ENCODE results near the gene AKNAD1. TPM values are rescaled to one million over a fixed set of nuclear protein-coding genes. Genes with fewer than 3 reads are reported as not detected.

The AKNAD1 gene
- total and polyA plus RNA-seq, 2 of the 8 experiments (the other 6 are each of a cell fraction or from before 2014, with no cell fraction given), result not detected

GRCh38 chr1:108792420-108792819 is 64.5 kb downstream of the AKNAD1 start:
- H3K23me2 ChIP-seq (ENCODE audit: low read depth, low read length), result no peaks in the 10 kb centered on the region
- no peaks in the 10 kb centered on the region for H3K27me3 ChIP-seq (replicated peaks in 1 of 4; ENCODE audit: control insufficient read depth in 3 of 4, extremely low read depth in 1 of 4, insufficient read depth in 3 of 4, low read length in 3 of 4)
- no peak overlapping the region for H3K18ac ChIP-seq (ENCODE audit: extremely low read depth, low read length)
- H3K79me2 ChIP-seq (ENCODE audit: control insufficient read depth in 1 of 2, insufficient read depth in 2 of 2, low read length in 2 of 2), result no peaks in the 10 kb centered on the region
- peaks cover 11 to 16% of the 10 kb centered on the region in 2 experiments; a peak in 3 of 4 replicates for H3K9me3 ChIP-seq (ENCODE audit: insufficient read depth in 2 of 2, low read depth in 1 of 2, low read length in 1 of 2)
- H2BK120ac ChIP-seq (replicated peaks; ENCODE audit: low read depth, low read length), result no peak overlapping the region
- FAIRE-seq (no peak), DNase-seq (ENCODE audit: low read depth in 1 of 2, low spot score in 2 of 2) (no peak)
- H3K4me2 ChIP-seq (ENCODE audit: insufficient read depth in 1 of 2, low read depth in 2 of 2, low read length in 2 of 2), result no peak overlapping the region
- H3K9ac ChIP-seq (replicated peaks in 1 of 4; ENCODE audit: extremely low read depth in 1 of 4, low read depth in 3 of 4, low read length in 3 of 4), result no peak overlapping the region
- no peak overlapping the region for H4K5ac ChIP-seq (ENCODE audit: insufficient read length, low read depth, low read length)
- no peak overlapping the region for H4K8ac ChIP-seq (ENCODE audit: extremely low read depth, insufficient read depth, low read length)
- no peak overlapping the region for H3K23ac ChIP-seq (ENCODE audit: insufficient read length)
- H4K20me1 ChIP-seq (replicated peaks in 1 of 2; ENCODE audit: control insufficient read depth in 1 of 2, insufficient read depth in 2 of 2, low read length in 2 of 2), result no peaks in the 10 kb centered on the region
- no peak overlapping the region for H3K4me3 ChIP-seq (ENCODE audit: extremely low read depth in 1 of 4, insufficient read depth in 2 of 4, low read depth in 3 of 4, low read length in 4 of 4)
- H2BK20ac ChIP-seq (ENCODE audit: low read length), result no peak overlapping the region
- H3K36me3 ChIP-seq (ENCODE audit: control insufficient read depth in 2 of 4, insufficient read depth in 4 of 4, low read length in 3 of 4), result peaks cover 0 to 23% (median 13%) of the 10 kb centered on the region in 4 experiments; a peak in 5 of 8 replicates
- H2AK5ac ChIP-seq (ENCODE audit: low read depth, low read length), result no peak overlapping the region
- no peaks in the 10 kb centered on the region for H3K79me1 ChIP-seq (ENCODE audit: low read depth, low read length)
- H3K27ac ChIP-seq (ENCODE audit: low read depth, low read length), result no peak overlapping the region
- no peak overlapping the region for H3K56ac ChIP-seq (replicated peaks; ENCODE audit: insufficient read length, low read depth, low read length)
- CTCF ChIA-PET (ENCODE audit: partially characterized antibody), result no interaction called here
- POLR2A ChIA-PET (ENCODE audit: partially characterized antibody), result interaction anchor here (0.6 kb wide), 2 partner anchors 22 to 35 kb away, joined by 3 read pairs; no protein-coding TSS in a partner anchor
- H4K91ac ChIP-seq (replicated peaks; ENCODE audit: insufficient read length, low read length), result no peak overlapping the region
- no peak overlapping the region for H3K14ac ChIP-seq (ENCODE audit: insufficient read length)
- no peak overlapping the region for H2BK15ac ChIP-seq (ENCODE audit: low read length)
- H2AFZ ChIP-seq (ENCODE audit: low read length), result no peak overlapping the region
- no peak overlapping the region for H2BK12ac ChIP-seq (ENCODE audit: low read depth, low read length)
- H3K4ac ChIP-seq (replicated peaks; ENCODE audit: insufficient read length, low read depth, low read length), result no peak overlapping the region
- H3K4me1 ChIP-seq (replicated peaks in 1 of 4; ENCODE audit: control insufficient read depth in 3 of 4, insufficient read depth in 4 of 4, low read length in 3 of 4), result no peaks in the 10 kb centered on the region
- WGBS, 2 experiments (ENCODE audit: extremely low coverage in 1 of 2, insufficient coverage in 1 of 2, insufficient read length in 1 of 2, insufficient replicate concordance in 2 of 2, low coverage in 1 of 2, low lambda C conversion rate in 2 of 2, missing lambda C conversion rate in 1 of 2), result 89% methylated on average over 2 of the region's 2 CpGs; no CpG with 5 or more reads in 1 of the 2 experiments
- H2BK5ac ChIP-seq (ENCODE audit: low read depth, low read length), result no peak overlapping the region
- TF ChIP-seq E2F6 (IDR thresholded peaks at IDR 0.05), result no peak
- TF ChIP-seq HDAC6 (IDR thresholded peaks at IDR 0.05; ENCODE audit: low read depth, low read length), result no peak
- no peak for TF ChIP-seq TBP (IDR thresholded peaks at IDR 0.05; ENCODE audit: low read depth, low read length)
- TF ChIP-seq KDM5A (IDR thresholded peaks at IDR 0.05; ENCODE audit: low read length), result no peak
- TF ChIP-seq CREB1 (IDR thresholded peaks at IDR 0.05), result no peak
- TF ChIP-seq POU5F1 (IDR thresholded peaks at IDR 0.05; ENCODE audit: low read depth, low read length), result no peak
- no peak for TF ChIP-seq BACH1 (IDR thresholded peaks at IDR 0.05; ENCODE audit: low read length)
- no peak for TF ChIP-seq POLR2AphosphoS5 (IDR thresholded peaks at IDR 0.05; ENCODE audit: low read depth, low read length)
- no peak for TF ChIP-seq SRF (IDR thresholded peaks at IDR 0.05; ENCODE audit: low read depth, low read length)
- no peak for TF ChIP-seq MAFK (IDR thresholded peaks at IDR 0.05; ENCODE audit: low read depth, low read length)
